Measurements from ENCODE around the gene SLC6A19. TPM values are rescaled to one million over a fixed set of nuclear protein-coding genes. Genes with fewer than 3 reads are reported as not detected.

Gene SLC6A19
- total and polyA plus RNA-seq, 2 of the 4 experiments (the other 2 are of a cell fraction) = not detected

DNA sequence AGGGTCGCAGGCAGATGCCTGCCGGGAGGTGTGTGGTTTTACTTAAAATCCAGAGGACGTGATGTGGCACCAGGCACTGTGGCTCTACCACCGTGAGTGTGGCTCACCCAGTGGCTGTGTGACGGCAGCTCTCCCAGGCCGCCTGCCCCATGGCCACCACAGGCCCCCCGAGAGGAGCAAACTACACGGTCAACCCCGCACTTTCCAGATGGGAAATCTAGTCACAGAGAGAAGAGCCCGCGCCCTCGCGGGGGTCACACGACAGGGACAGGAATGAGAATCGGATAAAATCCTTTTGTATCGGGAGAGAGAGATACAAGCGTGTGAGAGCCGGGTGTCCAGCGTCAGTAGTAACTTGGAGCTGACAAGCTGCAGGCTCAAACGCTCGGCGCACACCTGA, 69.0 kb downstream of the SLC6A19 start:
- dilution Hi-C loops (cut with HindIII; ENCODE audit: low sequenced_read_pairs, unreplicated experiment) = no loop called here
- peaks cover 27% of the 10 kb centered on the region for H3K9me3 ChIP-seq (ENCODE audit: control insufficient read depth, insufficient read depth, low read length)
- H3K27me3 ChIP-seq (ENCODE audit: control insufficient read depth, insufficient read depth, low read length) = no peaks in the 10 kb centered on the region

More for the DNA sequence above, 69.0 kb downstream of the SLC6A19 start:
- Histone ChIP-seq H2AK9ac (replicated peaks; ENCODE audit: low read depth, low read length, poor library complexity) (no peak overlapping the region), H2AFZ (replicated peaks; ENCODE audit: low read length, poor library complexity) (no peak overlapping the region), H2BK15ac (ENCODE audit: low read depth, low read length) (no peak overlapping the region), H3K4me3 (ENCODE audit: insufficient read depth, low read depth, low read length) (no peak overlapping the region), H3K9ac (ENCODE audit: low read depth, low read length) (no peak overlapping the region), H4K8ac (ENCODE audit: low read depth in 2 of 2, low read length in 2 of 2) (no peak overlapping the region), H3K36me3 (ENCODE audit: control insufficient read depth, insufficient read depth, low read length) (no peaks in the 10 kb centered on the region), H3K4me1 (ENCODE audit: control insufficient read depth, insufficient read depth, low read length) (no peaks in the 10 kb centered on the region), H3K79me1 (ENCODE audit: low read depth in 1 of 2, low read length in 2 of 2) (no peaks in the 10 kb centered on the region), H2BK5ac (ENCODE audit: low read depth, low read length, poor library complexity, severe bottlenecking) (no peak overlapping the region), H2AK5ac (ENCODE audit: low read depth, low read length) (no peak overlapping the region), H3K9me1 (ENCODE audit: insufficient read depth, low read length) (no peaks in the 10 kb centered on the region), H3K4ac (ENCODE audit: low read depth, low read length) (no peak overlapping the region), H4K91ac (ENCODE audit: insufficient read depth, low read depth, low read length) (no peak overlapping the region), H2BK120ac (ENCODE audit: low read depth, low read length) (no peak overlapping the region), H3K56ac (ENCODE audit: extremely low read depth, insufficient read depth, low read length) (no peak overlapping the region), H4K20me1 (ENCODE audit: insufficient read depth, low read length) (no peaks in the 10 kb centered on the region), H3K27ac (ENCODE audit: insufficient read depth, low read length) (no peak overlapping the region), H3K23ac (ENCODE audit: low read depth, low read length) (no peak overlapping the region), H3K4me2 (ENCODE audit: low read depth, low read length) (no peak overlapping the region), H4K5ac (ENCODE audit: low read depth, low read length) (no peak overlapping the region), H3K14ac (replicated peaks; ENCODE audit: low read depth, low read length) (no peak overlapping the region), H3K18ac (ENCODE audit: low read depth, low read length) (no peak overlapping the region), H2BK20ac (ENCODE audit: low read depth, low read length) (no peak overlapping the region)
- CTCF ChIA-PET = no interaction called here
- no TSS peak for BruUV-seq (replicated peaks)
- TF ChIP-seq CHD1 (IDR thresholded peaks at IDR 0.05; ENCODE audit: low read depth, low read length) (no peak), MXI1 (IDR thresholded peaks at IDR 0.05; ENCODE audit: borderline replicate concordance, low read depth, low read length) (no peak), RCOR1 (IDR thresholded peaks at IDR 0.05; ENCODE audit: insufficient replicate concordance, low read length) (no peak), FOS (IDR thresholded peaks at IDR 0.05; ENCODE audit: low read depth, low read length) (no peak), POLR2A (IDR thresholded peaks at IDR 0.05; ENCODE audit: low read depth, low read length) (no peak), MAFK (IDR thresholded peaks at IDR 0.05; ENCODE audit: low read depth, low read length) (no peak), SMC3 (IDR thresholded peaks at IDR 0.05; ENCODE audit: low read depth, low read length) (no peak), RFX5 (IDR thresholded peaks at IDR 0.05; ENCODE audit: low read depth, low read length) (no peak), CEBPB (IDR thresholded peaks at IDR 0.05; ENCODE audit: low read depth, low read length) (no peak), MAZ (IDR thresholded peaks at IDR 0.05; ENCODE audit: borderline replicate concordance, low read depth, low read length) (no peak)
- TF ChIP-seq, protein P1, sequence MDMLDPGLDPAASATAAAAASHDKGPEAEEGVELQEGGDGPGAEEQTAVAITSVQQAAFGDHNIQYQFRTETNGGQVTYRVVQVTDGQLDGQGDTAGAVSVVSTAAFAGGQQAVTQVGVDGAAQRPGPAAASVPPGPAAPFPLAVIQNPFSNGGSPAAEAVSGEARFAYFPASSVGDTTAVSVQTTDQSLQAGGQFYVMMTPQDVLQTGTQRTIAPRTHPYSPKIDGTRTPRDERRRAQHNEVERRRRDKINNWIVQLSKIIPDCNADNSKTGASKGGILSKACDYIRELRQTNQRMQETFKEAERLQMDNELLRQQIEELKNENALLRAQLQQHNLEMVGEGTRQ (IDR thresholded peaks at IDR 0.05; ENCODE audit: low read depth, low read length) = no peak
- POLR2A ChIA-PET (ENCODE audit: unreplicated experiment) = no interaction called here
- no peak for DNase-seq
- ATAC-seq (ENCODE audit: low read depth) = no peak
- intact Hi-C loops (cut with micrococcal nuclease) = no loop called here
- 95% methylated on average over 10 of the region's 22 CpGs; no CpG with 5 or more reads in 1 of the 2 experiments for WGBS, 2 experiments (ENCODE audit: extremely low coverage in 2 of 2, insufficient read length in 1 of 2)
- in situ Hi-C loops (cut with MboI; ENCODE audit: low sequenced_read_pairs) = no loop called here

Data from IMR-90 (cell line).